K562 (cell line): ENCODE measurements around the gene OLFML2A. TPM values are rescaled to one million over a fixed set of nuclear protein-coding genes. Genes with fewer than 3 reads are reported as not detected.

ENCODE experiments used
- ATAC-seq: fragments of 200-7000 bp; cut with Tn5 transposase; 3 replicates; pipeline ENCODE4 v1.9.1; 2020; ENCODE audit warnings: moderate library complexity
- BruUV-seq: library from RNA; stranded (reverse); fragments of 400-500 nt; replicated peaks from 2 replicates; lab custom pipeline; 2021; lab: Mats Ljungman, UMichigan
- CTCF ChIA-PET: fragments of 300-600 bp; formaldehyde crosslinking; extraction: SDS; loops from one replicate; lab custom pipeline; 2021; ENCODE audit warnings: low intra/inter-chr PET ratio; lab: Yijun Ruan, JAX
- POLR2A ChIA-PET: fragments of 300-600, 350-650 bp; sonication (Branson Sonifier 250); formaldehyde crosslinking; extraction: SDS; loops from one replicate; lab custom pipeline; 2021; ENCODE audit warnings: antibody characterized with exemption, inconsistent platforms; lab: Yijun Ruan, JAX
- DNase-seq, 4 experiments: peaks; one replicate each; pipeline versions ENCODE4 v3.0.0 to v3.0.0-alpha.2; 2011 to 2018; ENCODE audit warnings: low spot score in 3 of 4, mixed read lengths in 3 of 4; ENCODE audit errors: extremely low read depth in 1 of 4
- FAIRE-seq: peaks from 2 replicates; lab custom pipeline; 2011; peaks lifted over from hg19 to GRCh38; lab: Jason Lieb, UNC
- H2AFZ ChIP-seq: 2 replicates; pipeline ENCODE4 v1.6.0; 2011; ENCODE audit warnings: low read depth, low read length, control low read depth, inconsistent platforms
- H3K27ac ChIP-seq: fragments of 200-600 bp; 3 replicates; pipeline ENCODE4 v1.8.0; 2011; ENCODE audit warnings: low read depth, mild to moderate bottlenecking, control low read depth, inconsistent platforms, low read length, moderate library complexity, mixed read lengths; ENCODE audit errors: extremely low read depth
- H3K27me3 ChIP-seq, 2 experiments: fragments of 300-600 bp in 1 of 2; 2 replicates in 1 of 2; 3 replicates in 1 of 2; pipeline versions ENCODE4 v1.6.0 to v1.8.0; 2011; ENCODE audit warnings: inconsistent platforms in 2 of 2, low read length in 2 of 2, mild to moderate bottlenecking in 1 of 2, mixed read lengths in 1 of 2, moderate library complexity in 1 of 2; ENCODE audit not compliant: control insufficient read depth in 2 of 2, insufficient read depth in 2 of 2
- H3K36me3 ChIP-seq: fragments of 300-600 bp; 3 replicates; pipeline ENCODE4 v1.8.0; 2011; ENCODE audit warnings: mild to moderate bottlenecking, low read length, inconsistent platforms; ENCODE audit not compliant: control insufficient read depth, insufficient read depth
- H3K4me1 ChIP-seq, 2 experiments: fragments of 200-600 bp in 1 of 2; replicated peaks in 1 of 2; 2 replicates in 1 of 2; 3 replicates in 1 of 2; pipeline versions ENCODE4 v1.5.1 to v1.8.0; 2011; ENCODE audit warnings: inconsistent platforms in 2 of 2, low read length in 2 of 2, mild to moderate bottlenecking in 1 of 2, mixed read lengths in 1 of 2, moderate library complexity in 1 of 2; ENCODE audit not compliant: control insufficient read depth in 2 of 2, insufficient read depth in 2 of 2
- H3K4me2 ChIP-seq: 2 replicates; pipeline ENCODE4 v1.6.1; 2011; ENCODE audit warnings: low read length, control low read depth, inconsistent platforms, mixed read lengths; ENCODE audit not compliant: insufficient read depth
- H3K4me3 ChIP-seq: fragments of 200-600 bp; sonication (generic), shearing (Covaris generic); 2 replicates; pipeline ENCODE4 v1.5.1; 2016; ENCODE audit warnings: control low read depth, inconsistent platforms
- H3K79me2 ChIP-seq: fragments of 200-600 bp; 3 replicates; pipeline ENCODE4 v1.8.0; 2011; ENCODE audit warnings: low read length, inconsistent platforms; ENCODE audit not compliant: control insufficient read depth, insufficient read depth
- H3K9ac ChIP-seq, 2 experiments: 2 replicates each; pipeline versions ENCODE4 v1.6.0 to v1.6.1; 2011; ENCODE audit warnings: low read depth in 2 of 2, low read length in 2 of 2, control low read depth in 1 of 2, inconsistent platforms in 1 of 2, mild to moderate bottlenecking in 1 of 2, mixed read lengths in 1 of 2; ENCODE audit not compliant: insufficient read depth in 1 of 2
- H3K9me1 ChIP-seq: one replicate; pipeline ENCODE4 v1.6.0; 2011; ENCODE audit warnings: inconsistent platforms, mild to moderate bottlenecking, low read length, moderate library complexity; ENCODE audit not compliant: control insufficient read depth, insufficient read depth
- H3K9me3 ChIP-seq: replicated peaks from 2 replicates; pipeline ENCODE4 v1.5.1; 2011; ENCODE audit warnings: low read depth, low read length, inconsistent platforms; ENCODE audit not compliant: control insufficient read depth, insufficient read depth
- H4K20me1 ChIP-seq: replicated peaks from 2 replicates; pipeline ENCODE4 v1.6.1; 2011; ENCODE audit warnings: low read length, inconsistent platforms, mixed read lengths; ENCODE audit not compliant: control insufficient read depth, insufficient read depth
- HCFC1 ChIP-seq: IDR thresholded peaks from 2 replicates; pipeline ENCODE4 v1.6.1; 2012; ENCODE audit warnings: low read depth, low read length, improper control_type of control experiment
- SMARCA4 ChIP-seq: fragments of 450-650 bp; IDR thresholded peaks from 2 replicates; pipeline ENCODE4 v1.6.1; 2016
- ZNF311 ChIP-seq: fragments of 250-450 bp; sonication (Bioruptor Pico); IDR thresholded peaks from 2 replicates; pipeline ENCODE4 v1.4.0; 2020; ENCODE audit warnings: mild to moderate bottlenecking, moderate library complexity
- WGBS: fragments of 100-300 bp; shearing (Covaris generic); methylation state at CpG from one replicate; pipeline ENCODE4 v1.1.6; 2016; ENCODE audit warnings: low coverage, mixed read lengths; ENCODE audit not compliant: insufficient coverage; ENCODE audit errors: missing lambda C conversion rate; 5-methylcytosine and 5-hydroxymethylcytosine counted together
- in situ Hi-C: fragments of 300-500 bp; cut with MboI; formaldehyde crosslinking; loops from 4 replicates; pipeline ENCODE4 v1.15.0; 2018; ENCODE audit warnings: inconsistent platforms, mixed read lengths
- intact Hi-C: fragments of 100-400 bp; cut with micrococcal nuclease; formaldehyde crosslinking; loops from 2 replicates; pipeline ENCODE4 v1.14.2; 2022
- polyA plus RNA-seq, 8 experiments: library from polyadenylated mRNA; depleted of rRNA in 4 of 8; stranded (reverse) in 5 of 8; unstranded in 3 of 8; fragments of >200 nt; fragmentation: Nextera tagmentation in 2 of 8; fragmentation: Illumina TruSeq in 1 of 8; extraction: Ambion mirVana in 2 of 8; extraction: Trizol in 1 of 8; gene quantifications; 2 replicates each; pipeline versions ENCODE4 v1.2.1 to v1.2.3, GENCODE V29; 2011 to 2014; ENCODE audit warnings: inconsistent platforms in 1 of 8, missing spikeins in 1 of 8
- total RNA-seq, 7 experiments: library from RNA; depleted of rRNA in 6 of 7; stranded (reverse); fragments of >200 nt in 6 of 7; fragmentation: Illumina TruSeq in 2 of 7; extraction: Trizol in 2 of 7; gene quantifications; 2 replicates each; pipeline versions ENCODE4 v1.2.1 to v1.2.3, GENCODE V29; 2011 to 2021; ENCODE audit warnings: low replicate concordance in 1 of 7
- TF ChIP-seq, protein P1 (sequence below): sonication (generic); formaldehyde crosslinking; IDR thresholded peaks from 2 replicates; pipeline ENCODE4 v1.8.0; 2022; ENCODE audit warnings: mild to moderate bottlenecking, missing genetic modification reagents

OLFML2A gene
- total and polyA plus RNA-seq, 9 of the 15 experiments (the other 6 are each of a cell fraction or from before 2014, with no cell fraction given) = 0.16 TPM; not detected in 8

GRCh38 chr9:124749781-124750180 is 27.2 kb upstream of the OLFML2A start:
- TF ChIP-seq, protein P1, sequence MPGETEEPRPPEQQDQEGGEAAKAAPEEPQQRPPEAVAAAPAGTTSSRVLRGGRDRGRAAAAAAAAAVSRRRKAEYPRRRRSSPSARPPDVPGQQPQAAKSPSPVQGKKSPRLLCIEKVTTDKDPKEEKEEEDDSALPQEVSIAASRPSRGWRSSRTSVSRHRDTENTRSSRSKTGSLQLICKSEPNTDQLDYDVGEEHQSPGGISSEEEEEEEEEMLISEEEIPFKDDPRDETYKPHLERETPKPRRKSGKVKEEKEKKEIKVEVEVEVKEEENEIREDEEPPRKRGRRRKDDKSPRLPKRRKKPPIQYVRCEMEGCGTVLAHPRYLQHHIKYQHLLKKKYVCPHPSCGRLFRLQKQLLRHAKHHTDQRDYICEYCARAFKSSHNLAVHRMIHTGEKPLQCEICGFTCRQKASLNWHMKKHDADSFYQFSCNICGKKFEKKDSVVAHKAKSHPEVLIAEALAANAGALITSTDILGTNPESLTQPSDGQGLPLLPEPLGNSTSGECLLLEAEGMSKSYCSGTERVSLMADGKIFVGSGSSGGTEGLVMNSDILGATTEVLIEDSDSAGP (CRISPR knock-in tag) = no peak
- no peak for TF ChIP-seq SMARCA4
- Histone ChIP-seq H3K27ac (no peak overlapping the region), H2AFZ (no peak overlapping the region), H3K9me1 (no peaks in the 10 kb centered on the region), H4K20me1 (no peaks in the 10 kb centered on the region; the same call in 1 of the 2 replicates), H3K27me3 (no peaks in the 10 kb centered on the region), H3K9me3 (no peaks in the 10 kb centered on the region), H3K9ac (no peak overlapping the region), H3K36me3 (no peaks in the 10 kb centered on the region), H3K4me2 (no peak overlapping the region), H3K4me1 (peaks cover 4 to 28% of the 10 kb centered on the region in 2 experiments; a peak in 3 of 5 replicates), H3K79me2 (peaks cover 89% of the 10 kb centered on the region), H3K4me3 (no peak overlapping the region)
- in situ Hi-C loops = no loop called here
- no peak for DNase-seq
- 88% methylated on average over 2 of the region's 2 CpGs for WGBS
- ChIA-PET CTCF (no interaction called here), POLR2A (interaction anchor here (0.6 kb wide), 1 partner anchor 46 kb away, joined by 4 read pairs; no protein-coding TSS in a partner anchor)
- no TSS peak for BruUV-seq
- ATAC-seq = no peak
- no peak for FAIRE-seq
- intact Hi-C loops = no loop called here

DNA sequence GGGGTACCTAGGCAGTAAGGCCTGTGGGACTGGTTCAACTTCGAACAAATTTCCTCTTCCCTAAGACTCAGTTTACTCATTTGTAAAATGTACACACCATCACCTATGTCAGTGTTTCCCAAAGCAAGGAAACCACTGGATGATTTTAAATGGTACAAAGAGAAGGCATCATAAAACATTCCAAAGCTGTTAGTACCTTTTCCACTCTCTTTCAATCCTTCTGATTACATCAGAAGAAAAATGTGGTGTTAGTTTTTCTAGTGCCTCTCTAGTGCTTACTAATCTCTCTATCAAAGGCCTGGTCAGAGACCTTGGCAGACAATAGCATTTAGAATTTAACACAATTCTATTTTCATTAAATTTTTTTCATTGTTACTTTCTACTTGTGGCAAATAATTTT is 24.0 kb upstream of the OLFML2A start:
- H3K4me2 ChIP-seq = no peak overlapping the region
- no peak for TF ChIP-seq ZNF311 (CRISPR knock-in tag)
- TF ChIP-seq HCFC1 = no peak
- no peaks in the 10 kb centered on the region for H3K36me3 ChIP-seq
- DNase-seq = no peak
- no peak for FAIRE-seq
- 71% methylated on average over 1 of the region's 1 CpG for WGBS
- no TSS peak for BruUV-seq
- H3K4me3 ChIP-seq = no peak overlapping the region
- ChIA-PET POLR2A (interaction anchor here (1.1 to 1.4 kb wide), 3 partner anchors 8 to 92 kb away, joined by 3 to 5 read pairs (median 4); no protein-coding TSS in a partner anchor), CTCF (interaction anchor here (0.5 to 2.4 kb wide), 2 partner anchors 8 to 41 kb away, joined by 4 to 9 read pairs; no protein-coding TSS in a partner anchor)
- H2AFZ ChIP-seq = no peak overlapping the region
- no peaks in the 10 kb centered on the region for H3K27me3 ChIP-seq
- no peaks in the 10 kb centered on the region for H3K9me1 ChIP-seq
- H3K27ac ChIP-seq = no peak overlapping the region
- no peak for ATAC-seq
- in situ Hi-C loops = no loop called here
- no peaks in the 10 kb centered on the region; the same call in 1 of the 2 replicates for H4K20me1 ChIP-seq
- H3K4me1 ChIP-seq = peaks cover 0 to 32% of the 10 kb centered on the region in 2 experiments; a peak in 3 of 5 replicates
- no peaks in the 10 kb centered on the region for H3K9me3 ChIP-seq
- H3K9ac ChIP-seq = no peak overlapping the region
- H3K79me2 ChIP-seq = peaks cover 92% of the 10 kb centered on the region
- intact Hi-C loops = no loop called here
